WTC11 (cell line): Measurements from ENCODE around the gene RACGAP1. TPM values are rescaled to one million over a fixed set of nuclear protein-coding genes. Genes with fewer than 3 reads are reported as not detected.

ENCODE experiments used
- ATAC-seq: fragments of 200-7000 bp; cut with Tn5 transposase; 2 replicates; pipeline ENCODE4 v1.10.0; 2021; ENCODE audit warnings: mild to moderate bottlenecking, moderate library complexity
- CTCF ChIA-PET: fragments of 300-600 bp; sonication (Branson Sonifier 250); formaldehyde crosslinking; loops from one replicate; lab custom pipeline; 2021; ENCODE audit warnings: antibody characterized with exemption; lab: Charles Lee
- POLR2A ChIA-PET: fragments of 350-600 bp; sonication (Branson Sonifier 250); formaldehyde crosslinking; loops from one replicate; lab custom pipeline; 2021; ENCODE audit warnings: antibody characterized with exemption; lab: Charles Lee
- DNase-seq: peaks from one replicate; pipeline ENCODE4 v3.0.0; 2021; ENCODE audit warnings: low spot score
- H3K27ac Mint-ChIP-seq: 2 replicates; pipeline ENCODE4 v1.8.0; 2021; ENCODE audit warnings: mixed read lengths
- H3K27me3 Mint-ChIP-seq: 2 replicates; pipeline ENCODE4 v1.8.0; 2021; ENCODE audit warnings: low read depth, mild to moderate bottlenecking, moderate library complexity, mixed read lengths
- H3K36me3 Mint-ChIP-seq: 2 replicates; pipeline ENCODE4 v1.8.0; 2021; ENCODE audit warnings: mixed read lengths
- H3K4me1 Mint-ChIP-seq: 2 replicates; pipeline ENCODE4 v1.8.0; 2022; ENCODE audit warnings: mixed read lengths
- H3K4me3 Mint-ChIP-seq: 2 replicates; pipeline ENCODE4 v1.8.0; 2021; ENCODE audit warnings: mild to moderate bottlenecking, moderate library complexity, mixed read lengths
- H3K9me3 Mint-ChIP-seq: 2 replicates; pipeline ENCODE4 v1.8.0; 2021; ENCODE audit warnings: mixed read lengths
- ELF4 ChIP-seq: sonication (generic); formaldehyde crosslinking; IDR thresholded peaks from 2 replicates; pipeline ENCODE4 v1.8.1; 2022; ENCODE audit warnings: low read depth, mild to moderate bottlenecking, moderate library complexity, missing genetic modification reagents
- ERG ChIP-seq: fragments of 250-450 bp; sonication (Bioruptor Pico); IDR thresholded peaks from 2 replicates; pipeline ENCODE4 v1.8.0; 2021; ENCODE audit warnings: mild to moderate bottlenecking
- ESRRA ChIP-seq: sonication (generic); formaldehyde crosslinking; IDR thresholded peaks from 2 replicates; pipeline ENCODE4 v1.8.1; 2022; ENCODE audit warnings: mild to moderate bottlenecking, missing genetic modification reagents, borderline replicate concordance
- GTF2I ChIP-seq: fragments of 250-450 bp; sonication (Bioruptor Pico); conservative IDR thresholded peaks from 2 replicates; pipeline ENCODE4 v1.4.0; 2021; ENCODE audit warnings: mild to moderate bottlenecking
- IRF2 ChIP-seq: sonication (generic); formaldehyde crosslinking; IDR thresholded peaks from 2 replicates; pipeline ENCODE4 v1.8.0; 2022; ENCODE audit warnings: low read depth, missing genetic modification reagents, borderline replicate concordance
- MAX ChIP-seq: sonication (generic); formaldehyde crosslinking; IDR thresholded peaks from 2 replicates; pipeline ENCODE4 v1.8.0; 2022; ENCODE audit warnings: mild to moderate bottlenecking, missing genetic modification reagents
- MXD4 ChIP-seq: fragments of 250-450 bp; sonication (Bioruptor Pico); IDR thresholded peaks from 2 replicates; pipeline ENCODE4 v1.8.0; 2021; ENCODE audit warnings: mild to moderate bottlenecking, moderate library complexity, borderline replicate concordance
- MYBL2 ChIP-seq: sonication (generic); formaldehyde crosslinking; IDR thresholded peaks from 2 replicates; pipeline ENCODE4 v1.8.1; 2023; ENCODE audit warnings: mild to moderate bottlenecking, moderate library complexity, missing genetic modification reagents
- NFATC4 ChIP-seq: fragments of 250-450 bp; sonication (Bioruptor Pico); IDR thresholded peaks from 2 replicates; pipeline ENCODE4 v1.9.0; 2021; ENCODE audit warnings: mild to moderate bottlenecking
- PRDM15 ChIP-seq: sonication (generic); formaldehyde crosslinking; IDR thresholded peaks from 2 replicates; pipeline ENCODE4 v1.8.0; 2022; ENCODE audit warnings: missing genetic modification reagents
- RELA ChIP-seq: sonication (generic); formaldehyde crosslinking; IDR thresholded peaks from 2 replicates; pipeline ENCODE4 v1.8.1; 2022; ENCODE audit warnings: missing genetic modification reagents, mild to moderate bottlenecking, borderline replicate concordance
- TCF7 ChIP-seq: sonication (generic); formaldehyde crosslinking; IDR thresholded peaks from 2 replicates; pipeline ENCODE4 v1.8.0; 2022; ENCODE audit warnings: mild to moderate bottlenecking, low read depth, missing genetic modification reagents, moderate library complexity
- USF2 ChIP-seq: sonication (generic); formaldehyde crosslinking; IDR thresholded peaks from 2 replicates; pipeline ENCODE4 v1.8.1; 2023; ENCODE audit warnings: mild to moderate bottlenecking, missing genetic modification reagents, moderate library complexity
- ZNF138 ChIP-seq: sonication (generic); formaldehyde crosslinking; conservative IDR thresholded peaks from 2 replicates; pipeline ENCODE4 v1.8.1; 2022; ENCODE audit warnings: mild to moderate bottlenecking, moderate library complexity, missing genetic modification reagents
- ZNF317 ChIP-seq: sonication (generic); formaldehyde crosslinking; IDR thresholded peaks from 2 replicates; pipeline ENCODE4 v1.8.1; 2023; ENCODE audit warnings: low read depth, mild to moderate bottlenecking, moderate library complexity, missing genetic modification reagents, borderline replicate concordance
- total RNA-seq: library from RNA; stranded (reverse); gene quantifications from 3 replicates; pipeline ENCODE4 v1.2.3, GENCODE V29; 2021
- TF ChIP-seq, protein P1 (sequence below): sonication (generic); formaldehyde crosslinking; IDR thresholded peaks from 2 replicates; pipeline ENCODE4 v1.8.1; 2022; ENCODE audit warnings: mild to moderate bottlenecking, missing genetic modification reagents, moderate library complexity, borderline replicate concordance
- TF ChIP-seq, protein P2 (sequence below): sonication (generic); formaldehyde crosslinking; conservative IDR thresholded peaks from 2 replicates; pipeline ENCODE4 v1.8.1; 2023; ENCODE audit warnings: mild to moderate bottlenecking, low read depth, missing genetic modification reagents, moderate library complexity
- TF ChIP-seq, protein P3 (sequence below): sonication (generic); formaldehyde crosslinking; IDR thresholded peaks from 2 replicates; pipeline ENCODE4 v1.8.0; 2022; ENCODE audit warnings: mild to moderate bottlenecking, missing genetic modification reagents
- TF ChIP-seq, protein P4 (sequence below): sonication (generic); formaldehyde crosslinking; IDR thresholded peaks from 2 replicates; pipeline ENCODE4 v1.8.0; 2022; ENCODE audit warnings: mild to moderate bottlenecking, missing genetic modification reagents

The RACGAP1 gene
- total RNA-seq, 1 experiment from 2014 or later: 87.7 TPM

GRCh38 chr12:49998453-49998852 lies 26.8 kb downstream of the RACGAP1 start:
- TF ChIP-seq, protein P1, sequence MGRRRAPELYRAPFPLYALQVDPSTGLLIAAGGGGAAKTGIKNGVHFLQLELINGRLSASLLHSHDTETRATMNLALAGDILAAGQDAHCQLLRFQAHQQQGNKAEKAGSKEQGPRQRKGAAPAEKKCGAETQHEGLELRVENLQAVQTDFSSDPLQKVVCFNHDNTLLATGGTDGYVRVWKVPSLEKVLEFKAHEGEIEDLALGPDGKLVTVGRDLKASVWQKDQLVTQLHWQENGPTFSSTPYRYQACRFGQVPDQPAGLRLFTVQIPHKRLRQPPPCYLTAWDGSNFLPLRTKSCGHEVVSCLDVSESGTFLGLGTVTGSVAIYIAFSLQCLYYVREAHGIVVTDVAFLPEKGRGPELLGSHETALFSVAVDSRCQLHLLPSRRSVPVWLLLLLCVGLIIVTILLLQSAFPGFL (CRISPR knock-in tag): no peak
- TF ChIP-seq, protein P2, sequence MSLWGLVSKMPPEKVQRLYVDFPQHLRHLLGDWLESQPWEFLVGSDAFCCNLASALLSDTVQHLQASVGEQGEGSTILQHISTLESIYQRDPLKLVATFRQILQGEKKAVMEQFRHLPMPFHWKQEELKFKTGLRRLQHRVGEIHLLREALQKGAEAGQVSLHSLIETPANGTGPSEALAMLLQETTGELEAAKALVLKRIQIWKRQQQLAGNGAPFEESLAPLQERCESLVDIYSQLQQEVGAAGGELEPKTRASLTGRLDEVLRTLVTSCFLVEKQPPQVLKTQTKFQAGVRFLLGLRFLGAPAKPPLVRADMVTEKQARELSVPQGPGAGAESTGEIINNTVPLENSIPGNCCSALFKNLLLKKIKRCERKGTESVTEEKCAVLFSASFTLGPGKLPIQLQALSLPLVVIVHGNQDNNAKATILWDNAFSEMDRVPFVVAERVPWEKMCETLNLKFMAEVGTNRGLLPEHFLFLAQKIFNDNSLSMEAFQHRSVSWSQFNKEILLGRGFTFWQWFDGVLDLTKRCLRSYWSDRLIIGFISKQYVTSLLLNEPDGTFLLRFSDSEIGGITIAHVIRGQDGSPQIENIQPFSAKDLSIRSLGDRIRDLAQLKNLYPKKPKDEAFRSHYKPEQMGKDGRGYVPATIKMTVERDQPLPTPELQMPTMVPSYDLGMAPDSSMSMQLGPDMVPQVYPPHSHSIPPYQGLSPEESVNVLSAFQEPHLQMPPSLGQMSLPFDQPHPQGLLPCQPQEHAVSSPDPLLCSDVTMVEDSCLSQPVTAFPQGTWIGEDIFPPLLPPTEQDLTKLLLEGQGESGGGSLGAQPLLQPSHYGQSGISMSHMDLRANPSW (CRISPR knock-in tag): no peak
- TF ChIP-seq USF2 (CRISPR knock-in tag): no peak
- no peak for TF ChIP-seq IRF2 (CRISPR knock-in tag)
- TF ChIP-seq PRDM15 (CRISPR knock-in tag): no peak
- no peak for TF ChIP-seq ELF4 (CRISPR knock-in tag)
- TF ChIP-seq, protein P3, sequence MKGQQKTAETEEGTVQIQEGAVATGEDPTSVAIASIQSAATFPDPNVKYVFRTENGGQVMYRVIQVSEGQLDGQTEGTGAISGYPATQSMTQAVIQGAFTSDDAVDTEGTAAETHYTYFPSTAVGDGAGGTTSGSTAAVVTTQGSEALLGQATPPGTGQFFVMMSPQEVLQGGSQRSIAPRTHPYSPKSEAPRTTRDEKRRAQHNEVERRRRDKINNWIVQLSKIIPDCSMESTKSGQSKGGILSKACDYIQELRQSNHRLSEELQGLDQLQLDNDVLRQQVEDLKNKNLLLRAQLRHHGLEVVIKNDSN (CRISPR knock-in tag): no peak
- no peak for TF ChIP-seq MYBL2 (CRISPR knock-in tag)
- no peak for TF ChIP-seq ZNF138 (CRISPR knock-in tag)
- TF ChIP-seq NFATC4 (CRISPR knock-in tag): no peak
- TF ChIP-seq RELA: no peak
- TF ChIP-seq MXD4 (CRISPR knock-in tag): no peak
- no peak for TF ChIP-seq ZNF317 (CRISPR knock-in tag)
- no peak for TF ChIP-seq ESRRA (CRISPR knock-in tag)
- TF ChIP-seq GTF2I: no peak
- H3K4me3 Mint-ChIP-seq: no peak overlapping the region
- no peaks in the 10 kb centered on the region for H3K4me1 Mint-ChIP-seq
- H3K27ac Mint-ChIP-seq: no peak overlapping the region
- H3K9me3 Mint-ChIP-seq: no peaks in the 10 kb centered on the region
- ChIA-PET POLR2A (no interaction called here), CTCF (interaction anchor here (0.6 to 2.4 kb wide), 3 partner anchors 57 to 482 kb away, joined by 3 to 6 read pairs (median 6); no protein-coding TSS in a partner anchor)
- ATAC-seq: no peak
- H3K27me3 Mint-ChIP-seq: no peaks in the 10 kb centered on the region
- no peak for DNase-seq
- peaks cover 70% of the 10 kb centered on the region for H3K36me3 Mint-ChIP-seq

GRCh38 chr12:49990273-49990672 lies 35.0 kb downstream of the RACGAP1 start:
- no peak for DNase-seq
- Mint-ChIP-seq H3K27ac (no peak overlapping the region), H3K27me3 (no peaks in the 10 kb centered on the region), H3K36me3 (peaks cover 68% of the 10 kb centered on the region), H3K4me3 (no peak overlapping the region), H3K9me3 (no peaks in the 10 kb centered on the region), H3K4me1 (peaks cover 8% of the 10 kb centered on the region)
- TF ChIP-seq TCF7 (CRISPR knock-in tag) (no peak), USF2 (CRISPR knock-in tag) (no peak), ERG (CRISPR knock-in tag) (no peak), ELF4 (CRISPR knock-in tag) (no peak), MAX (no peak)
- TF ChIP-seq, protein P4, sequence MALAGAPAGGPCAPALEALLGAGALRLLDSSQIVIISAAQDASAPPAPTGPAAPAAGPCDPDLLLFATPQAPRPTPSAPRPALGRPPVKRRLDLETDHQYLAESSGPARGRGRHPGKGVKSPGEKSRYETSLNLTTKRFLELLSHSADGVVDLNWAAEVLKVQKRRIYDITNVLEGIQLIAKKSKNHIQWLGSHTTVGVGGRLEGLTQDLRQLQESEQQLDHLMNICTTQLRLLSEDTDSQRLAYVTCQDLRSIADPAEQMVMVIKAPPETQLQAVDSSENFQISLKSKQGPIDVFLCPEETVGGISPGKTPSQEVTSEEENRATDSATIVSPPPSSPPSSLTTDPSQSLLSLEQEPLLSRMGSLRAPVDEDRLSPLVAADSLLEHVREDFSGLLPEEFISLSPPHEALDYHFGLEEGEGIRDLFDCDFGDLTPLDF (CRISPR knock-in tag): no peak
- TF ChIP-seq, protein P1 (CRISPR knock-in tag): no peak
- no peak for ATAC-seq
- CTCF ChIA-PET: interaction anchor here (2.0 to 8.5 kb wide), 2 partner anchors 23 to 123 kb away, joined by 5 to 42 read pairs; no protein-coding TSS in a partner anchor
- POLR2A ChIA-PET: no interaction called here
